ENCODE data around the gene ALS2. TPM values are rescaled to one million over a fixed set of nuclear protein-coding genes. Genes with fewer than 3 reads are reported as not detected.

The ALS2 gene
- total RNA-seq, 1 experiment from 2014 or later, result 28.4 TPM

DNA sequence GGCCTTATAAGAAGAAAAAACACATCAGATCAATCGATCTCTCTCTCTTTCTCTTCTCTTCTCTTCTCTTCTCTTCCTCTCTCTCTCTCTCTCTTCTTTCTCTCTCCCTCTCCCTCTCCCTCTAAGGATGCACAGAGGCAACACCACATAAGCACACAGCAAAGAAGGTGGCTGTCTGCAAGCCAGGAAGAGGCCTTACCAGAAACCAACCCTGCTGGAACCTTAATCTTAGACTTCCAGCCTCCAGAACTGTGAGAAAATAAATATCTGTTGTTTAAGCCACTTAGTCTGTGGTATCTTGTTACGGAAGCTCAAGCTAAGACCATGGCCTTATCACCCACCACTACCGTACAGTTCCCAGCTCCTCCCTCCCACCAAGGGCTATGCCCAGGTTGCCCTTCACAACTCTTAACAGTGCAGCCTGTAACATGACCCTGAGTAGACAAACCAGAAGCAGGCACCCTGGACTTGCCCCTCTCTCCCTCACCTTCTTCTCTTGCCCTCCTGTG lies 112.3 kb downstream of the ALS2 start:
- H2BK5ac ChIP-seq (ENCODE audit: insufficient read length, low read length), result no peak overlapping the region
- H2AK5ac ChIP-seq (ENCODE audit: insufficient read length, low read length), result no peak overlapping the region
- H3K27me3 ChIP-seq (ENCODE audit: insufficient read depth, low read length), result no peaks in the 10 kb centered on the region
- no peak for TF ChIP-seq CTCF (conservative IDR thresholded peaks at IDR 0.05)
- no peak overlapping the region for H3K4ac ChIP-seq (ENCODE audit: low read depth, low read length)
- no peak for DNase-seq
- no peaks in the 10 kb centered on the region for H3K23me2 ChIP-seq (ENCODE audit: insufficient read length, low read depth, low read length, poor library complexity, severe bottlenecking)
- peaks cover 3 to 6% of the 10 kb centered on the region in 2 experiments; a peak in 3 of 4 replicates for H3K4me1 Mint-ChIP-seq
- no peak overlapping the region for H3K56ac ChIP-seq (ENCODE audit: insufficient read length, low read depth, low read length)
- no peak overlapping the region for H3K27ac ChIP-seq (ENCODE audit: insufficient read length, low read depth, low read length)
- no peak overlapping the region for H4K5ac ChIP-seq (ENCODE audit: insufficient read length, low read depth, low read length)
- no peak overlapping the region for H2BK15ac ChIP-seq (ENCODE audit: low read depth, low read length)
- no peak overlapping the region for H4K8ac ChIP-seq (replicated peaks; ENCODE audit: insufficient read length, low read depth, low read length)
- no peak overlapping the region for H3K14ac ChIP-seq (ENCODE audit: insufficient read depth, low read length)
- no peak overlapping the region for H3K18ac ChIP-seq (ENCODE audit: insufficient read length, low read depth, low read length)
- H3K4me1 ChIP-seq (ENCODE audit: insufficient read depth, low read length), result no peaks in the 10 kb centered on the region
- peaks cover 13% of the 10 kb centered on the region for H3K27me3 Mint-ChIP-seq (ENCODE audit: low read depth)
- no peak overlapping the region for H3K23ac ChIP-seq (ENCODE audit: insufficient read length, low read depth, low read length)
- no peaks in the 10 kb centered on the region; a peak in 1 of 5 replicates for H3K9me3 Mint-ChIP-seq
- H3K36me3 Mint-ChIP-seq (ENCODE audit: insufficient read depth in 1 of 3, low read depth in 3 of 3), result no peaks in the 10 kb centered on the region
- H3K9me3 ChIP-seq (ENCODE audit: control insufficient read depth, low read depth, low read length), result no peaks in the 10 kb centered on the region
- H3T11ph ChIP-seq (ENCODE audit: low read length), result no peak overlapping the region
- WGBS (ENCODE audit: extremely low coverage, insufficient read length, low lambda C conversion rate), result no CpG with 5 or more reads among the region's 3 CpGs
- no peak overlapping the region for H3K27ac Mint-ChIP-seq
- H2BK12ac ChIP-seq (ENCODE audit: insufficient read length, low read depth, low read length), result no peak overlapping the region
- no peaks in the 10 kb centered on the region for H3K79me1 ChIP-seq (ENCODE audit: insufficient read depth, low read depth, low read length, poor library complexity, severe bottlenecking)
- no peaks in the 10 kb centered on the region for H4K20me1 ChIP-seq (ENCODE audit: control insufficient read depth, insufficient read depth, insufficient read length)
- H3K79me2 ChIP-seq (ENCODE audit: insufficient read depth, low read length), result no peaks in the 10 kb centered on the region
- no peak overlapping the region for H4K91ac ChIP-seq (ENCODE audit: insufficient read length, low read depth, low read length)
- H3K4me2 ChIP-seq (ENCODE audit: insufficient read depth, insufficient read length, low read length), result no peak overlapping the region
- no peak overlapping the region for H2BK20ac ChIP-seq (ENCODE audit: low read depth, low read length, poor library complexity, severe bottlenecking)
- no peak overlapping the region for H3K4me3 Mint-ChIP-seq
- H2AFZ ChIP-seq (ENCODE audit: low read length), result no peak overlapping the region
- H3K9ac ChIP-seq (ENCODE audit: extremely low read depth, insufficient read length, low read length), result no peak overlapping the region
- H2BK120ac ChIP-seq (ENCODE audit: low read depth, low read length, poor library complexity, severe bottlenecking), result no peak overlapping the region
